HG03135 (cell line): ENCODE results near the gene PRKN.
"Not testable (repeated sequence)": the region's sequence is repeated elsewhere in the genome, so short reads cannot be mapped to it uniquely, and the experiment has no call there.

Source experiments
- ATAC-seq: cut with Tn5 transposase; IDR thresholded peaks from one replicate; pipeline ENCODE4 v1.9.1; 2021; ENCODE audit warnings: mild to moderate bottlenecking, moderate library complexity; ENCODE audit not compliant: unreplicated experiment

Gene PRKN

GRCh38 chr6:161354276-161354840, 1373.2 kb downstream of the PRKN start:
- ATAC-seq = no peak

DNA sequence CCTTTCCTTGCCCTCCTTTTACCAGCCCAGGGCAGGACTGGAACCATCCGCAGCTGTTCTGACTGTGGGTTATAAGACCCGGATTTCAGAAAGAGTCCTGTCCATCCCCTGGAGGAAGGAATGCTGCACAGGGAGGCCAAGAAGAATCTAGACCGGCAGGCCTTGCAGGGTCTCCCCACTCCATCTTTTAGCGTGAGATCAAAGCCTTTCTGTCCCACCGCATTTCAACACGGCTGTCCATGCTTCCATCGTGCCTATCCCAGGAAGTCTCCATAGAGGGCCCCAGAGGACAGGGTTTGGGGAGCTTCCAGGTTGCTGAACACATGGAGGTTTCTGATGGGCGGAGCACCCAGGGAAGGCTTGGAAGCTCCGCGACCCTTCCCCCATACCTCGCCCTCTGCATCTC, 1374.4 kb downstream of the PRKN start:
- no peak for ATAC-seq

- no peak for ATAC-seq
Observed at GRCh38 chr6:161351858-161352257, 1375.7 kb downstream of the PRKN start.

- ATAC-seq = no peak
Observed at GRCh38 chr6:161349886-161350285, 1377.7 kb downstream of the PRKN start.

DNA sequence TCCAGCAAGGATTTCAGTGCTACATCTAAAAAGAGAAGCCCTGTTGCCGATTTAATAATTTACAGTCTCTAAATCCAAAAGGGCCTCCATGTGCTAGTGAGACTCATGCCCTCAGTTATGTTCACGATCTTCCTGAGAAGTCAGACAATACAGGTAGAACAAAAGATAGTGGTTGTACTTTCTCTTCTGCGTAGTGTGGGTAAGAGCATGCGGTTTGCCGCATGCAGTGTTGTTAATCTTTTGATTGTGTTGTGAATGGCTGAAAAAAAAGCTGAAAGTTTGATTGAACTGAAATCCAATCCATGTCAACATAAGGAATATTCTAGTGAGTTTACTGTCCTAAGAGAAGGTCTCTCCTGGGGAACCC, 1379.0 kb downstream of the PRKN start:
- ATAC-seq = no peak

- ATAC-seq = no peak
Observed at GRCh38 chr6:161347988-161348627, 1379.5 kb downstream of the PRKN start.

- no peak for ATAC-seq
Observed at GRCh38 chr6:161347125-161347524, 1380.4 kb downstream of the PRKN start.

DNA sequence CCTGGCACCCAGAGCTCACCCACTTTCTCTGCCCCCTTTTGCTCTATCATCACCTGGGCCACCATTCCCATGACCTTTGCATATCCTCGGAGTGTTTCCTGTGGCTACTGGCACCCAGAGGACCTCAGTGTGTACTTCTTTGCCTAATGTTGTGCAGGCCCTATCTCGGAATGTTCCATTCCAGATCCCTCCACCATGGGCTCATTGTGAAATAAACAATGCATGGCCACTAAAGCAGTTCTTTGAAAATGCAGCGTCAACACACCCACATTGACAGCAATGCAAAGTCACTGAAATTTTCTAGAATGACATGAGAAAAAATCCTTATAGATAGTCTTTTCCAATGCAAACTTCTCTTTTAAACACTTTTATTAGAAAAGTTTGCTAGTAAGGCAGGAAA, 1380.8 kb downstream of the PRKN start:
- no peak for ATAC-seq

DNA sequence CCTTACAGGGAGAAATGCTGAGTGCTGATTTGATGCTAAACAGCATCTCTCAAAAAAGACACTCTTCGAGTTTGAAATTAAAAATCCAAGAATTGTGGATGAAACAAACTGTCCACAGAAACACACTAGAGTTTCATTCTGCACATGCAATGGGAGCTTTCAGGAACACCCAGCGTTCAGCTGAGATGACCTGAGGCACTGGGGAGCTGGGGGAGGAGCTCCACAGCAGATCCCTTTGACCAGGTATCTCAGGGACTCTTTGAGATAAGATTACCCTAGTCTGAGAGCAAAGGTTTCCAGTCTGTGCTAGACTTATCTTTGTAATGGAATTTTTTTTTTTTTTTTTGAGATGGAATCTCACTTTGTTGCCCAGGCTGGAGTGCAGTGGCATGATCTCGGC, 1382.9 kb downstream of the PRKN start:
- ATAC-seq = no peak

GRCh38 chr6:161342039-161342438, 1385.5 kb downstream of the PRKN start:
- ATAC-seq = no peak

DNA sequence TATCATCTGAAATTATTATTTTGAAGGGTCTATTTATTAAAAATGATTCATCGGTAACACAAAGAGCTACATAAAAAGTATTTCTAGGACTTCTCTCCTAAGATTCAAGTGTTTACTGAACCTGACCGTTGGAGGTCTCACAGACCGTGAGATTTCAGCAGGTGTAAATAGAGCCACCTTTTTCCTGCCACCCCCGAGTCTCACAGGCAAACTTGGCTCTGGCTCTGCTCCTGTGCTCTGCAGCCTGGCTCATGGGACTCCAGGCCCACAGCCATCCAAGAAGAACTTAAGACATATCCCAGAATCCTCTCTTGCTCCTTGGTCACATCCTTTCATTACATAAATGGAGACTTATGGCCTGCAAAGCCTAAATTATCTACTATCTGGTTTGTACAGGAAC, 1385.9 kb downstream of the PRKN start:
- no peak for ATAC-seq

DNA sequence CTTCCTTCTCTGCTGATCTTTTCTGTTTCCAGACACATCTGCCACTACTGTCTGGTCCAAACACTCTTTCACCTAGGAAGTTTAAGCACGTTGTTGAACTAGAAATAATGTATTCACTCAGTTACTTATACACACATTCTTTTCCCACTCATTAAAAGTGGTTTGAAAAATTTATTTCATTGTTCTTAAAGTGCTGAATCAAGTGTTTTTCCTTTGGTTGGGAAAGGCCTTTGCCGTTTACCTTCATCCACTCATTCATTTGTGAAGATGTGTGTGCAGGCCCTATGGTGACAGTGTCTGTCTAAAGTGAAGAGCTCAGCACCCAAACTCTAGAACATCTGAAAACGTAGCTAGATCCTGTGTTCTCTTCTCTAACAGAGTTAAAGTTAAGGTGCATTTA, 1389.6 kb downstream of the PRKN start:
- no peak for ATAC-seq

DNA sequence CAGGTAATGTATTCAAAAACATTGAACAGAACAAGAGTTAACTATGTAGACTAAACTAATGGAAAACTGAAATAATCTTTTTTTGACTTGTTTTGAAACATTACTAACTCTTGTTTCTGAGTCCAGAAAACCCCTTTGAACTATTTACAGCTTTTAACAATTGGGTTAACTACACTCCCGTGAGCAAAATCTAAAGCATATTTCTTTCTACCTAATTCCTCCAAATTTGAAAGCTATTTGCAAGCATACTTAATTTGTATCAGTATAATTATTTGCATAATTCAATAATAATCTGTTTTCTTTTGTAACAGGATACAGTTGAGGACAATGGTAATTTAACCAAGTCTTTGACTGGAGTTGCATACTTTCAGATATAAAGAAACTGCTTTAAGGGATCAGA, 1391.1 kb downstream of the PRKN start:
- no peak for ATAC-seq

DNA sequence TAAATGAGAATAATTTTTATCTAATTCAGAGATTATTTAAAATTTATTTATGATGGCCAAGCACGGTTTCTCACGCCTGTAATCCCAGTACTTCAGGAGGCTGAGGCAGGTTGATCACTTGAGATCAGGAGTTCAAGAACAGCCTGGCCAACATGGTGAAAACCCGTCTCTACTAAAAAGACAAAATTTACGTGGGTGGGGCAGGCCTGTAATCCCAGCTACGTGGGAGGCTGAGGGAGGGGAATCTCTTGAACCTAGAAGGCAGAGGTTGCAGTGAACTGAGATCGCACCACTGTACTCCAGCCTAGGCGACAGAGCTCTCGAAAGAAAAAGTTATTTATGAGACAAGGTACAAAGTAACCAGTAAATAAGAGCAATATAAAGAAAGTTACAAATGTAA, 1394.2 kb downstream of the PRKN start:
- ATAC-seq = no peak

- not testable (repeated sequence) for ATAC-seq
Observed at GRCh38 chr6:161331402-161332081, 1396.0 kb downstream of the PRKN start.

- no peak for ATAC-seq
Observed at GRCh38 chr6:161327360-161327953, 1400.1 kb downstream of the PRKN start.

DNA sequence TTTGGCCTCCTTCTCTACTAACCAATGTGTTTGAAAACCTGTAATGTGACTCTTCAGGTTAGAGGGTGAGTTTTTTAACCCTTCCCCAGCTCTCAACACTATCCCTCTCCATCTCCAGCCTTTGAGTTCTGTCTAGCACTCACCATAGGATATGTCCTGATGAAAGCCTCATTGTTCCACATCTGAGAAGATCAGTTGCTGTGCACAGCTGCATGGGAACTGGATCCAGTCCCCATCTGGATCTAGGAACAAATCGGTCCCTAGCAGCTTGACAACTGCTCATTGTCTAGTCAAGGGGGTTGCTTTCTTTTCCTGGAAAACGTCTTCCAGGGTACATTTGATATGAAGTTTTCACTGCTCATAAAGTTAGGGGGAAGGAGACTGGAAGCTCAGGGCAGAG, 1408.3 kb downstream of the PRKN start:
- ATAC-seq = no peak

DNA sequence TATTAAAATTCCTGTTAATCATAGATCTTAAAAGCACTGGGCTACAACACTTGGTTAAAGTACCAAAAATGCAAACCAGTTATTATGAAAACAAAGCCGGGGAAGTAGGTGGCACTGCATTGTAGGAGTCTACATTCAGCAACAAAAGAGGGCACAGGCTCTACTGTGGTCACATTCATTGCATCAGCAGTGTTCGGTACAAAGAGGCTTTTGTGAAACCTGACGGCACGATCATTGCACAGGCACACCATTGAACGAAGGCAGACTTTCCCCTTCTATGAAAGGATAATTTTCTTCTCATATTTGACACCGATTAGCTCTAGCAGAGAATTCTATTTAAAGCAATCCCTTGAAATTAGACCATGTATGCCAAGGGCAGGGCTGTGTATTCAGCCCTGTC, 1409.1 kb downstream of the PRKN start:
- ATAC-seq = no peak

- no peak for ATAC-seq
Observed at GRCh38 chr6:161316531-161316930, 1411.0 kb downstream of the PRKN start.

GRCh38 chr6:161315246-161315917, 1412.2 kb downstream of the PRKN start:
- not testable (repeated sequence) for ATAC-seq

GRCh38 chr6:161314541-161315245, 1412.9 kb downstream of the PRKN start:
- not testable (repeated sequence) for ATAC-seq
